SH-SY5Y (cell line): ENCODE data around the gene MICAL2.

Experiments
- GATA2 ChIP-seq: IDR thresholded peaks from 2 replicates; pipeline ENCODE4 v1.6.1; 2011; ENCODE audit warnings: mild to moderate bottlenecking, low read depth, low read length
- GATA3 ChIP-seq: IDR thresholded peaks from 2 replicates; pipeline ENCODE4 v1.6.1; 2011; ENCODE audit warnings: low read depth, mild to moderate bottlenecking, low read length, moderate library complexity

- TF ChIP-seq GATA2: no peak
- no peak for TF ChIP-seq GATA3
These were observed 6.8 kb upstream of the MICAL2 start for GRCh38 chr11:12103411-12104225.
